Liver (tissue), 9 donors: ENCODE results near the gene PLXND1. TPM values are rescaled to one million over a fixed set of nuclear protein-coding genes. Genes with fewer than 3 reads are reported as not detected.

Source experiments
- DNase-seq: peaks from one replicate; pipeline ENCODE4 v3.0.0-alpha.2; 2017; ENCODE audit warnings: low spot score
- H3K27ac ChIP-seq, 2 donors: one replicate each; pipeline ENCODE4 v1.7.0; 2013; ENCODE audit warnings: inconsistent platforms in 2 of 2, low read length in 2 of 2, control low read depth in 1 of 2, low read depth in 1 of 2, mild to moderate bottlenecking in 1 of 2
- H3K27me3 ChIP-seq, 4 donors: one replicate each; pipeline versions ENCODE4 v1.6.1 to v1.7.0; 2013; ENCODE audit warnings: low read length in 3 of 4, inconsistent platforms in 1 of 4, mild to moderate bottlenecking in 1 of 4, moderate library complexity in 1 of 4; ENCODE audit not compliant: control insufficient read depth in 4 of 4, insufficient read depth in 4 of 4
- H3K36me3 ChIP-seq, 4 donors: one replicate each; pipeline versions ENCODE4 v1.6.1 to v1.7.0; 2013; ENCODE audit warnings: low read length in 3 of 4, mild to moderate bottlenecking in 3 of 4, low read depth in 1 of 4, moderate library complexity in 1 of 4; ENCODE audit not compliant: control insufficient read depth in 4 of 4, insufficient read depth in 3 of 4
- H3K4me1 ChIP-seq, 4 donors: one replicate each; pipeline versions ENCODE4 v1.6.1 to v1.7.0; 2013; ENCODE audit warnings: low read length in 3 of 4, mild to moderate bottlenecking in 3 of 4, moderate library complexity in 1 of 4; ENCODE audit not compliant: control insufficient read depth in 4 of 4, insufficient read depth in 4 of 4
- H3K4me3 ChIP-seq, 3 donors: one replicate each; pipeline versions ENCODE4 v1.6.1 to v1.7.0; 2013; ENCODE audit warnings: low read length in 3 of 3, control low read depth in 1 of 3, low read depth in 1 of 3, mild to moderate bottlenecking in 1 of 3
- H3K9ac ChIP-seq, 2 donors: one replicate each; pipeline ENCODE4 v1.7.0; 2013; ENCODE audit warnings: low read length in 2 of 2, mild to moderate bottlenecking in 2 of 2, moderate library complexity in 2 of 2, control low read depth in 1 of 2, low read depth in 1 of 2
- H3K9me3 ChIP-seq, 4 donors: one replicate each; pipeline versions ENCODE4 v1.6.1 to v1.7.0; 2013; ENCODE audit warnings: low read length in 3 of 4; ENCODE audit not compliant: control insufficient read depth in 4 of 4
- ATF3 ChIP-seq: IDR thresholded peaks from 2 replicates; pipeline ENCODE4 v1.6.1; 2016; ENCODE audit warnings: antibody characterized with exemption
- CTCF ChIP-seq: fragments of 150-350 bp; IDR thresholded peaks from 2 replicates; pipeline ENCODE4 v1.5.1; 2017; ENCODE audit warnings: improper control_type of control experiment, low read depth, low read length; ENCODE audit not compliant: missing input control
- EGR1 ChIP-seq, 2 donors: IDR thresholded peaks; 2 replicates each; pipeline ENCODE4 v1.6.1; 2016 to 2018; ENCODE audit warnings: antibody characterized with exemption in 2 of 2, low read depth in 2 of 2
- FOXA1 ChIP-seq: IDR thresholded peaks from 2 replicates; pipeline ENCODE4 v1.6.1; 2016; ENCODE audit warnings: antibody characterized with exemption
- FOXA2 ChIP-seq: IDR thresholded peaks from 2 replicates; pipeline ENCODE4 v1.6.1; 2016; ENCODE audit warnings: antibody characterized with exemption
- GABPA ChIP-seq, 2 donors: IDR thresholded peaks in 1 of 2; conservative IDR thresholded peaks in 1 of 2; 2 replicates each; pipeline ENCODE4 v1.6.1; 2016; ENCODE audit warnings: antibody characterized with exemption in 2 of 2, mild to moderate bottlenecking in 1 of 2, moderate library complexity in 1 of 2
- HNF4A ChIP-seq, 2 donors: conservative IDR thresholded peaks; 2 replicates each; pipeline ENCODE4 v1.6.1; 2016; ENCODE audit warnings: antibody characterized with exemption in 2 of 2, mild to moderate bottlenecking in 2 of 2
- HNF4G ChIP-seq: IDR thresholded peaks from 2 replicates; pipeline ENCODE4 v1.6.1; 2016; ENCODE audit warnings: antibody characterized with exemption
- JUND ChIP-seq, 2 donors: IDR thresholded peaks; 2 replicates each; pipeline ENCODE4 v1.6.1; 2016; ENCODE audit warnings: antibody characterized with exemption in 2 of 2
- MAX ChIP-seq: IDR thresholded peaks from 2 replicates; pipeline ENCODE4 v1.6.1; 2016; ENCODE audit warnings: antibody characterized with exemption
- NR2F2 ChIP-seq: IDR thresholded peaks from 2 replicates; pipeline ENCODE4 v1.6.1; 2016; ENCODE audit warnings: antibody characterized with exemption
- RAD21 ChIP-seq, 2 donors: IDR thresholded peaks; 2 replicates each; pipeline ENCODE4 v1.6.1; 2016; ENCODE audit warnings: antibody characterized with exemption in 2 of 2, mild to moderate bottlenecking in 2 of 2
- REST ChIP-seq: IDR thresholded peaks from 2 replicates; pipeline ENCODE4 v1.6.1; 2016; ENCODE audit warnings: antibody characterized with exemption, mild to moderate bottlenecking
- RXRA ChIP-seq, 2 donors: IDR thresholded peaks; 2 replicates each; pipeline ENCODE4 v1.6.1; 2017 to 2018; ENCODE audit warnings: antibody characterized with exemption in 2 of 2, mild to moderate bottlenecking in 1 of 2
- SP1 ChIP-seq: IDR thresholded peaks from 2 replicates; pipeline ENCODE4 v1.6.1; 2018; ENCODE audit warnings: antibody characterized with exemption, mild to moderate bottlenecking
- TAF1 ChIP-seq: conservative IDR thresholded peaks from 2 replicates; pipeline ENCODE4 v1.6.1; 2016; ENCODE audit warnings: antibody characterized with exemption, mild to moderate bottlenecking
- YY1 ChIP-seq: IDR thresholded peaks from 2 replicates; pipeline ENCODE4 v1.6.1; 2016; ENCODE audit warnings: antibody characterized with exemption, mild to moderate bottlenecking
- ZBTB33 ChIP-seq: IDR thresholded peaks from 2 replicates; pipeline ENCODE4 v1.6.1; 2016; ENCODE audit warnings: antibody characterized with exemption
- WGBS: extraction: QIAGEN DNeasy Blood & Tissue Kit; methylation state at CpG from one replicate; pipeline ENCODE4 v1.1.7; 2013; 5-methylcytosine and 5-hydroxymethylcytosine counted together
- polyA plus RNA-seq, 2 donors: library from polyadenylated mRNA; stranded (reverse) in 1 of 2; unstranded in 1 of 2; fragments of 200-250 nt in 1 of 2; fragments of >200 nt in 1 of 2; fragmentation: Nextera tagmentation in 1 of 2; extraction: Ambion mirVana in 1 of 2; gene quantifications; one replicate each; pipeline versions ENCODE4 v1.2.1 to v1.2.3, GENCODE V29; 2013 to 2015
- total RNA-seq, 2 donors: library from RNA; depleted of rRNA; stranded (reverse); fragments of >200 nt; gene quantifications; one replicate each; pipeline ENCODE4 v1.2.3, GENCODE V29; 2014
- donor health status: healthy.
- donor health status: healthy.
- donor health status: healthy.
- donor health status: healthy.
- donor health status: healthy.

PLXND1 gene
- total and polyA plus RNA-seq, 4 donors: 10.4 to 50.2 (median 32.8) TPM

GRCh38 chr3:129531699-129532098, 74.8 kb downstream of the PLXND1 start:
- TF ChIP-seq CTCF (no peak), REST (no peak), YY1 (no peak), SP1 (no peak), ATF3 (no peak), FOXA2 (no peak), HNF4A (conservative IDR thresholded peaks at IDR 0.05) (no peak), RAD21 (IDR thresholded peaks at IDR 0.05) (no peak), MAX (no peak), GABPA (IDR thresholded peaks at IDR 0.05 in 1 of 2, conservative IDR thresholded peaks at IDR 0.05 in 1 of 2) (no peak), FOXA1 (no peak), JUND (IDR thresholded peaks at IDR 0.05) (no peak), EGR1 (IDR thresholded peaks at IDR 0.05; ENCODE audit: low read depth in 2 of 2) (no peak)
- WGBS: 95% methylated on average over 11 of the region's 11 CpGs

GRCh38 chr3:129530821-129531220, 75.7 kb downstream of the PLXND1 start:
- Histone ChIP-seq H3K27me3 (no peaks in the 10 kb centered on the region), H3K9ac (no peak overlapping the region), H3K9me3 (no peaks in the 10 kb centered on the region), H3K36me3 (no peaks in the 10 kb centered on the region), H3K4me3 (no peak overlapping the region), H3K27ac (no peak overlapping the region), H3K4me1 (no peaks in the 10 kb centered on the region)
- no peak for DNase-seq
- TF ChIP-seq MAX (no peak), NR2F2 (no peak), TAF1 (no peak), CTCF (no peak), ZBTB33 (no peak), GABPA (IDR thresholded peaks at IDR 0.05 in 1 of 2, conservative IDR thresholded peaks at IDR 0.05 in 1 of 2) (no peak), RXRA (IDR thresholded peaks at IDR 0.05) (no peak), RAD21 (IDR thresholded peaks at IDR 0.05) (no peak), YY1 (no peak), HNF4G (no peak), FOXA2 (no peak), HNF4A (conservative IDR thresholded peaks at IDR 0.05) (no peak), JUND (IDR thresholded peaks at IDR 0.05) (no peak)
- WGBS: 97% methylated on average over 13 of the region's 13 CpGs

More at GRCh38 chr3:129531699-129532098, 74.8 kb downstream of the PLXND1 start:
- no peaks in the 10 kb centered on the region for H3K36me3 ChIP-seq
- H3K9ac ChIP-seq: no peak overlapping the region
- no peak overlapping the region for H3K27ac ChIP-seq
- no peak for DNase-seq
- H3K4me3 ChIP-seq: no peak overlapping the region
- H3K4me1 ChIP-seq: no peaks in the 10 kb centered on the region
- H3K9me3 ChIP-seq: no peaks in the 10 kb centered on the region
- H3K27me3 ChIP-seq: no peaks in the 10 kb centered on the region
